Vagina (tissue), 2 donors: ENCODE results near the gene STARD10.

Experiments used
- POLR2A ChIP-seq, 2 donors: fragments of 450-650 bp; IDR thresholded peaks; one replicate each; pipeline ENCODE4 v1.6.1; 2017; ENCODE audit warnings: antibody characterized with exemption in 2 of 2, mild to moderate bottlenecking in 2 of 2, moderate library complexity in 2 of 2
- TF ChIP-seq, protein P1 (sequence below), 3 experiments: fragments of 450-650 bp in 2 of 3; fragments of 200-600 bp in 1 of 3; sonication (generic) in 1 of 3; IDR thresholded peaks; one replicate each; pipeline ENCODE4 v1.5.1; 2017 to 2019; ENCODE audit warnings: antibody characterized with exemption in 3 of 3, mild to moderate bottlenecking in 2 of 3, moderate library complexity in 2 of 3

DNA sequence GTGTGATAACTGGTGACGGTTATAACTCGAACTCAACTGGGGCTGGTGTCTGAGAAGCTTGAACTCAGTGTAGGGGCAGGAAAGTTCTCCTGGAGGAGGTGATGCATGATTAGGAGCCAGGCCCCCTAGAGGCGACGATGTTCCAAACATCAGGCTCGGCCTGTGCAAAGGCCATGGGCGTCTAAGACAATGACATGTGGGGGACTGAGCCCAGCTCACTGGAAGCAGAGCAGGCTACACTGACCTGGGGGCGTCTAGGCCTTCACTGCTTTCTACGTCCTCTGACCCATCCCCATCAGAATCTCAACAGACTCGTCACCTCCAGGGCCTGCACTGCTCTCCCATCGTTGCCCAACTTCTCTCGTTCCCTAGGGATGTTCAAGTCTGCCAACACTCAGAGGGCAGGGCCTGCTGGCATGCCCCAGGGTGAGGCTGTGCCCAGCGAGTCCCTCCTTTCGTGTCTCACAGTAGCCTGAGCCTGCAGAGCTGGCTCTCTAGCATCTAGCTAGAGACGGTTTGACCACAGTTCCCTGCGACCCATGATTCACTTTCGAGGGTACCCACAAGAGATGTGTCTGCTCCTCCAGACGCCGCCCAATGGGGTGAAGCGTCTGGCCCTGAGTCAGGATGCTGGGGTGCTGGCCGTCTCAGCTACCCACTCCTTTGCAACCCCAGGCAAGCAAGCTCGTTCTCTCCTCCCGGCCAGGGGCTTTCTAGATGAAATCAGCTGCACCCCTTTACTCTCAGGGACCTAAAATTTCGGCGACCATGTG lies 19.3 kb upstream of the STARD10 start:
- TF ChIP-seq, protein P1, sequence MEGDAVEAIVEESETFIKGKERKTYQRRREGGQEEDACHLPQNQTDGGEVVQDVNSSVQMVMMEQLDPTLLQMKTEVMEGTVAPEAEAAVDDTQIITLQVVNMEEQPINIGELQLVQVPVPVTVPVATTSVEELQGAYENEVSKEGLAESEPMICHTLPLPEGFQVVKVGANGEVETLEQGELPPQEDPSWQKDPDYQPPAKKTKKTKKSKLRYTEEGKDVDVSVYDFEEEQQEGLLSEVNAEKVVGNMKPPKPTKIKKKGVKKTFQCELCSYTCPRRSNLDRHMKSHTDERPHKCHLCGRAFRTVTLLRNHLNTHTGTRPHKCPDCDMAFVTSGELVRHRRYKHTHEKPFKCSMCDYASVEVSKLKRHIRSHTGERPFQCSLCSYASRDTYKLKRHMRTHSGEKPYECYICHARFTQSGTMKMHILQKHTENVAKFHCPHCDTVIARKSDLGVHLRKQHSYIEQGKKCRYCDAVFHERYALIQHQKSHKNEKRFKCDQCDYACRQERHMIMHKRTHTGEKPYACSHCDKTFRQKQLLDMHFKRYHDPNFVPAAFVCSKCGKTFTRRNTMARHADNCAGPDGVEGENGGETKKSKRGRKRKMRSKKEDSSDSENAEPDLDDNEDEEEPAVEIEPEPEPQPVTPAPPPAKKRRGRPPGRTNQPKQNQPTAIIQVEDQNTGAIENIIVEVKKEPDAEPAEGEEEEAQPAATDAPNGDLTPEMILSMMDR (IDR thresholded peaks at IDR 0.05) = peak in 2 of 3 experiments; percentile 22 to 27
- TF ChIP-seq POLR2A (IDR thresholded peaks at IDR 0.05) = no peak
